H9 (cell line): Measurements from ENCODE around the gene MAPK8. TPM values are rescaled to one million over a fixed set of nuclear protein-coding genes. Genes with fewer than 3 reads are reported as not detected.

Experiments used
- DNase-seq: peaks from one replicate; pipeline ENCODE4 v3.0.0-alpha.2; 2017
- H2AFZ ChIP-seq: one replicate; pipeline ENCODE4 v1.6.1; 2013; ENCODE audit warnings: mild to moderate bottlenecking, low read length, control low read depth, moderate library complexity
- H2AK5ac ChIP-seq: 2 replicates; pipeline ENCODE4 v1.6.1; 2013; ENCODE audit warnings: low read length, control low read depth, mixed read lengths; ENCODE audit not compliant: insufficient read length
- H2BK120ac ChIP-seq: one replicate; pipeline ENCODE4 v1.6.1; 2013; ENCODE audit warnings: low read depth, mild to moderate bottlenecking, low read length, control low read depth, inconsistent platforms; ENCODE audit not compliant: poor library complexity, severe bottlenecking
- H2BK12ac ChIP-seq: 2 replicates; pipeline ENCODE4 v1.6.1; 2013; ENCODE audit warnings: low read length, control low read depth, mixed read lengths, low read depth; ENCODE audit not compliant: insufficient read length
- H2BK15ac ChIP-seq: 2 replicates; pipeline ENCODE4 v1.6.1; 2013; ENCODE audit warnings: low read depth, low read length, control low read depth
- H2BK20ac ChIP-seq: one replicate; pipeline ENCODE4 v1.6.1; 2013; ENCODE audit warnings: low read depth, mild to moderate bottlenecking, low read length, control low read depth, inconsistent platforms; ENCODE audit not compliant: poor library complexity, severe bottlenecking
- H2BK5ac ChIP-seq: 2 replicates; pipeline ENCODE4 v1.6.1; 2013; ENCODE audit warnings: low read length, control low read depth, mixed read lengths; ENCODE audit not compliant: insufficient read length
- H3K14ac ChIP-seq: 2 replicates; pipeline ENCODE4 v1.6.1; 2013; ENCODE audit warnings: low read length, control low read depth; ENCODE audit not compliant: insufficient read depth
- H3K18ac ChIP-seq: 2 replicates; pipeline ENCODE4 v1.6.1; 2013; ENCODE audit warnings: low read depth, mild to moderate bottlenecking, mixed read lengths, low read length, control low read depth; ENCODE audit not compliant: insufficient read length
- H3K23ac ChIP-seq: 2 replicates; pipeline ENCODE4 v1.6.1; 2013; ENCODE audit warnings: low read length, control low read depth, mixed read lengths, low read depth; ENCODE audit not compliant: insufficient read length
- H3K23me2 ChIP-seq: 2 replicates; pipeline ENCODE4 v1.6.1; 2013; ENCODE audit warnings: low read depth, mild to moderate bottlenecking, mixed read lengths, low read length, control low read depth; ENCODE audit not compliant: insufficient read length, poor library complexity, severe bottlenecking
- H3K27ac ChIP-seq: 2 replicates; pipeline ENCODE4 v1.5.1; 2013; ENCODE audit warnings: low read length, control low read depth, mixed read lengths, low read depth; ENCODE audit not compliant: insufficient read length
- H3K27me3 ChIP-seq: 2 replicates; pipeline ENCODE4 v1.6.1; 2013; ENCODE audit warnings: low read length, control low read depth, inconsistent platforms; ENCODE audit not compliant: insufficient read depth
- H3K4ac ChIP-seq: 2 replicates; pipeline ENCODE4 v1.6.1; 2013; ENCODE audit warnings: low read depth, mild to moderate bottlenecking, control low read depth, inconsistent platforms, low read length, moderate library complexity
- H3K4me1 ChIP-seq: 2 replicates; pipeline ENCODE4 v1.6.1; 2013; ENCODE audit warnings: low read length, control low read depth, inconsistent platforms; ENCODE audit not compliant: insufficient read depth
- H3K4me2 ChIP-seq: 2 replicates; pipeline ENCODE4 v1.6.1; 2013; ENCODE audit warnings: low read length, control low read depth, mixed read lengths; ENCODE audit not compliant: insufficient read length, insufficient read depth
- H3K56ac ChIP-seq: 2 replicates; pipeline ENCODE4 v1.6.1; 2013; ENCODE audit warnings: low read depth, mild to moderate bottlenecking, mixed read lengths, low read length, control low read depth; ENCODE audit not compliant: insufficient read length
- H3K79me1 ChIP-seq: 2 replicates; pipeline ENCODE4 v1.6.1; 2013; ENCODE audit warnings: low read depth, mild to moderate bottlenecking, moderate library complexity, low read length, control low read depth, inconsistent platforms; ENCODE audit not compliant: insufficient read depth, poor library complexity, severe bottlenecking
- H3K79me2 ChIP-seq: 2 replicates; pipeline ENCODE4 v1.6.1; 2013; ENCODE audit warnings: low read length, control low read depth, inconsistent platforms; ENCODE audit not compliant: insufficient read depth
- H3K9ac ChIP-seq: 2 replicates; pipeline ENCODE4 v1.6.1; 2013; ENCODE audit warnings: low read length, control low read depth, mixed read lengths; ENCODE audit not compliant: insufficient read length; ENCODE audit errors: extremely low read depth
- H3K9me3 ChIP-seq: one replicate; pipeline ENCODE4 v1.6.1; 2013; ENCODE audit warnings: low read depth, low read length, inconsistent platforms; ENCODE audit not compliant: control insufficient read depth
- H3T11ph ChIP-seq: one replicate; pipeline ENCODE4 v1.6.1; 2013; ENCODE audit warnings: mild to moderate bottlenecking, low read length, control low read depth, inconsistent platforms
- H4K20me1 ChIP-seq: one replicate; pipeline ENCODE4 v1.6.1; 2013; ENCODE audit not compliant: control insufficient read depth, insufficient read length, insufficient read depth
- H4K5ac ChIP-seq: 2 replicates; pipeline ENCODE4 v1.6.1; 2013; ENCODE audit warnings: low read depth, mild to moderate bottlenecking, mixed read lengths, low read length, control low read depth; ENCODE audit not compliant: insufficient read length
- H4K8ac ChIP-seq: replicated peaks from 2 replicates; pipeline ENCODE4 v1.6.1; 2013; ENCODE audit warnings: low read length, control low read depth, mixed read lengths, low read depth; ENCODE audit not compliant: insufficient read length
- H4K91ac ChIP-seq: 2 replicates; pipeline ENCODE4 v1.6.1; 2013; ENCODE audit warnings: low read depth, mild to moderate bottlenecking, moderate library complexity, mixed read lengths, low read length, control low read depth; ENCODE audit not compliant: insufficient read length
- H3K27ac Mint-ChIP-seq, 3 experiments: 2 replicates in 2 of 3; 3 replicates in 1 of 3; pipeline ENCODE4 v1.8.0; 2020 to 2021; ENCODE audit warnings: mixed read lengths in 3 of 3, mild to moderate bottlenecking in 1 of 3, moderate library complexity in 1 of 3
- H3K27me3 Mint-ChIP-seq: 2 replicates; pipeline ENCODE4 v1.8.0; 2021; ENCODE audit warnings: low read depth, mild to moderate bottlenecking, moderate library complexity, mixed read lengths
- H3K36me3 Mint-ChIP-seq, 3 experiments: 2 replicates in 2 of 3; 3 replicates in 1 of 3; pipeline ENCODE4 v1.8.0; 2020 to 2021; ENCODE audit warnings: low read depth in 3 of 3, mixed read lengths in 3 of 3; ENCODE audit not compliant: insufficient read depth in 1 of 3
- H3K4me1 Mint-ChIP-seq, 2 experiments: 2 replicates each; pipeline ENCODE4 v1.8.0; 2020; ENCODE audit warnings: mixed read lengths in 2 of 2
- H3K4me3 Mint-ChIP-seq, 2 experiments: 2 replicates in 1 of 2; 3 replicates in 1 of 2; pipeline ENCODE4 v1.8.0; 2020 to 2021; ENCODE audit warnings: mild to moderate bottlenecking in 2 of 2, mixed read lengths in 2 of 2, moderate library complexity in 1 of 2
- H3K9me3 Mint-ChIP-seq, 2 experiments: 2 replicates in 1 of 2; 3 replicates in 1 of 2; pipeline ENCODE4 v1.8.0; 2020; ENCODE audit warnings: mild to moderate bottlenecking in 2 of 2, mixed read lengths in 2 of 2, moderate library complexity in 1 of 2
- WGBS: extraction: QIAGEN DNeasy Blood & Tissue Kit; methylation state at CpG from one replicate; pipeline ENCODE4 v1.1.7; 2013; ENCODE audit warnings: missing lambda C conversion rate, low lambda C conversion rate, mixed read lengths; ENCODE audit not compliant: insufficient read length; ENCODE audit errors: extremely low coverage; 5-methylcytosine and 5-hydroxymethylcytosine counted together
- total RNA-seq: library from RNA; stranded (reverse); gene quantifications from 2 replicates; pipeline ENCODE4 v1.2.1, GENCODE V29; 2021
- TF ChIP-seq, protein P1 (sequence below): fragments of 200-600 bp; sonication (generic); conservative IDR thresholded peaks from 3 replicates; pipeline ENCODE4 v1.8.0; 2021; ENCODE audit warnings: antibody characterized with exemption, mild to moderate bottlenecking

The MAPK8 gene
- total RNA-seq, 1 experiment from 2014 or later = 52.0 TPM

GRCh38 chr10:48418189-48418788 is 111.8 kb downstream of the MAPK8 start:
- H3K79me2 ChIP-seq = no peaks in the 10 kb centered on the region
- no peak overlapping the region for H3K9ac ChIP-seq
- H3K14ac ChIP-seq = no peak overlapping the region
- H3K27me3 ChIP-seq = no peaks in the 10 kb centered on the region
- no peak overlapping the region for H4K5ac ChIP-seq
- no peaks in the 10 kb centered on the region for H3K79me1 ChIP-seq
- no peak overlapping the region for H3K23ac ChIP-seq
- no peak overlapping the region for H2AFZ ChIP-seq
- H3K27ac ChIP-seq = no peak overlapping the region
- TF ChIP-seq, protein P1, sequence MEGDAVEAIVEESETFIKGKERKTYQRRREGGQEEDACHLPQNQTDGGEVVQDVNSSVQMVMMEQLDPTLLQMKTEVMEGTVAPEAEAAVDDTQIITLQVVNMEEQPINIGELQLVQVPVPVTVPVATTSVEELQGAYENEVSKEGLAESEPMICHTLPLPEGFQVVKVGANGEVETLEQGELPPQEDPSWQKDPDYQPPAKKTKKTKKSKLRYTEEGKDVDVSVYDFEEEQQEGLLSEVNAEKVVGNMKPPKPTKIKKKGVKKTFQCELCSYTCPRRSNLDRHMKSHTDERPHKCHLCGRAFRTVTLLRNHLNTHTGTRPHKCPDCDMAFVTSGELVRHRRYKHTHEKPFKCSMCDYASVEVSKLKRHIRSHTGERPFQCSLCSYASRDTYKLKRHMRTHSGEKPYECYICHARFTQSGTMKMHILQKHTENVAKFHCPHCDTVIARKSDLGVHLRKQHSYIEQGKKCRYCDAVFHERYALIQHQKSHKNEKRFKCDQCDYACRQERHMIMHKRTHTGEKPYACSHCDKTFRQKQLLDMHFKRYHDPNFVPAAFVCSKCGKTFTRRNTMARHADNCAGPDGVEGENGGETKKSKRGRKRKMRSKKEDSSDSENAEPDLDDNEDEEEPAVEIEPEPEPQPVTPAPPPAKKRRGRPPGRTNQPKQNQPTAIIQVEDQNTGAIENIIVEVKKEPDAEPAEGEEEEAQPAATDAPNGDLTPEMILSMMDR = no peak
- no peak overlapping the region for H3T11ph ChIP-seq
- H3K18ac ChIP-seq = no peak overlapping the region
- no peak overlapping the region for H2BK12ac ChIP-seq
- no peak overlapping the region for H4K8ac ChIP-seq
- H3K4me2 ChIP-seq = no peak overlapping the region
- H3K4ac ChIP-seq = no peak overlapping the region
- H3K4me1 ChIP-seq = no peaks in the 10 kb centered on the region
- Mint-ChIP-seq H3K4me1 (peaks cover 7 to 20% of the 10 kb centered on the region in 2 experiments), H3K36me3 (peaks cover 0 to 3% (median 2%) of the 10 kb centered on the region in 3 experiments; a peak in 3 of 7 replicates), H3K4me3 (no peak overlapping the region), H3K9me3 (no peaks in the 10 kb centered on the region), H3K27me3 (no peaks in the 10 kb centered on the region), H3K27ac (peak overlapping the region in 2 of 3 experiments; percentile 3 to 95; a peak in 2 of 7 replicates)
- no peaks in the 10 kb centered on the region for H3K9me3 ChIP-seq
- no peak overlapping the region for H2BK120ac ChIP-seq
- no peak overlapping the region for H4K91ac ChIP-seq
- H3K23me2 ChIP-seq = no peaks in the 10 kb centered on the region
- H2BK20ac ChIP-seq = no peak overlapping the region
- no peaks in the 10 kb centered on the region for H4K20me1 ChIP-seq
- WGBS = no CpG with 5 or more reads among the region's 5 CpGs
- H3K56ac ChIP-seq = no peak overlapping the region
- no peak overlapping the region for H2BK5ac ChIP-seq
- H2BK15ac ChIP-seq = no peak overlapping the region
- H2AK5ac ChIP-seq = no peak overlapping the region
- DNase-seq = no peak
